ENCODE data around the gene CERS5. TPM values are rescaled to one million over a fixed set of nuclear protein-coding genes. Genes with fewer than 3 reads are reported as not detected.

The CERS5 gene
- total RNA-seq, 1 donor from 2014 or later = 48.0 TPM

DNA sequence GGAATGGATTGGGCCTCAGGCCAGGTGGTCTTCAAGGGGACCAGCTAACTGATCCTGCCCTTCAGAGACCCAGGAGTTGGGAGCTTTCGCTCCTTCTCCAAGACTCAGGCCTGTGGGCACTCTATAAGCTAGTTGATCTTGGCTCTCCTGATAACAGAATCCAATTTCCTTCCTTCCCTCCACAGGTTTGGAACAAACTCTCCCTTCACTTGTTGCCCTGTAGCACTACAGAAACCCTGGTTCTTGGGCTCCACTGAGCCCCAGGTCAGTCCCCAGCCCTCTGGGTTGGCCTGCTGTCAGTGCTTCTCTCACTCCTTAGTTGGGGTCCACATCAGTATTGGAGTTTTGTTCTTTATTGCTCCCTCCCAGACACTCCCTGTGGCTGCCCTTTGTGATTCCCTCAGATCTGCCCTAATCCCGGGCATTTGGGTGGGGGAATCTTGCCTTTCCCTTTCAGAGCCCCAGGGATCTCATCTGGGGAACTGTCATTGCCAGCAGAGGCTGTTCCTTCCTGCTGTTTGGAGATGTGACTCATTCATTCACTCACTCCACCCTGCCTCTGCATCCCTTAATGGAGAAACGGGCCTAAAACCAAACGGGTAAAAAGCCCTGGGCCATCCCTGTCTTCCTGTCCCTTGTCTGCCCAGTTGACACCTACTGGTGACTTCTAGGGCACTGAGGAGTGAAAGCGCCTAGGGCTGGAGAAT lies 67.7 kb downstream of the CERS5 start:
- Mint-ChIP-seq H3K4me3 (no peak overlapping the region), H3K27me3 (ENCODE audit: insufficient read depth, low read depth) (peaks cover 2% of the 10 kb centered on the region), H3K36me3 (peaks cover 46% of the 10 kb centered on the region), H3K27ac (no peak overlapping the region), H3K4me1 (peaks cover 6% of the 10 kb centered on the region), H3K9me3 (no peaks in the 10 kb centered on the region)
- Histone ChIP-seq H3K79me2 (ENCODE audit: low read depth) (no peaks in the 10 kb centered on the region), H3F3A (ENCODE audit: low read depth) (peaks cover 50% of the 10 kb centered on the region), H3K9me3 (ENCODE audit: low read depth) (no peaks in the 10 kb centered on the region), H3K27me3 (no peaks in the 10 kb centered on the region), H3K27ac (no peak overlapping the region), H2AFZ (replicated peaks) (no peak overlapping the region), H3K36me3 (peaks cover 9% of the 10 kb centered on the region), H4K20me1 (ENCODE audit: low read depth) (peaks cover 19% of the 10 kb centered on the region), H3K4me2 (no peak overlapping the region), H3K9ac (no peak overlapping the region), H3K4me3 (no peak overlapping the region), H3K4me1 (peaks cover 8% of the 10 kb centered on the region)
- TF ChIP-seq, protein P1, sequence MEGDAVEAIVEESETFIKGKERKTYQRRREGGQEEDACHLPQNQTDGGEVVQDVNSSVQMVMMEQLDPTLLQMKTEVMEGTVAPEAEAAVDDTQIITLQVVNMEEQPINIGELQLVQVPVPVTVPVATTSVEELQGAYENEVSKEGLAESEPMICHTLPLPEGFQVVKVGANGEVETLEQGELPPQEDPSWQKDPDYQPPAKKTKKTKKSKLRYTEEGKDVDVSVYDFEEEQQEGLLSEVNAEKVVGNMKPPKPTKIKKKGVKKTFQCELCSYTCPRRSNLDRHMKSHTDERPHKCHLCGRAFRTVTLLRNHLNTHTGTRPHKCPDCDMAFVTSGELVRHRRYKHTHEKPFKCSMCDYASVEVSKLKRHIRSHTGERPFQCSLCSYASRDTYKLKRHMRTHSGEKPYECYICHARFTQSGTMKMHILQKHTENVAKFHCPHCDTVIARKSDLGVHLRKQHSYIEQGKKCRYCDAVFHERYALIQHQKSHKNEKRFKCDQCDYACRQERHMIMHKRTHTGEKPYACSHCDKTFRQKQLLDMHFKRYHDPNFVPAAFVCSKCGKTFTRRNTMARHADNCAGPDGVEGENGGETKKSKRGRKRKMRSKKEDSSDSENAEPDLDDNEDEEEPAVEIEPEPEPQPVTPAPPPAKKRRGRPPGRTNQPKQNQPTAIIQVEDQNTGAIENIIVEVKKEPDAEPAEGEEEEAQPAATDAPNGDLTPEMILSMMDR (IDR thresholded peaks at IDR 0.05) = no peak
- TF ChIP-seq EZH2phosphoT487 (IDR thresholded peaks at IDR 0.05) (no peak), EZH2 (IDR thresholded peaks at IDR 0.05) (no peak)
- DNase-seq (ENCODE audit: low spot score) = no peak

DNA sequence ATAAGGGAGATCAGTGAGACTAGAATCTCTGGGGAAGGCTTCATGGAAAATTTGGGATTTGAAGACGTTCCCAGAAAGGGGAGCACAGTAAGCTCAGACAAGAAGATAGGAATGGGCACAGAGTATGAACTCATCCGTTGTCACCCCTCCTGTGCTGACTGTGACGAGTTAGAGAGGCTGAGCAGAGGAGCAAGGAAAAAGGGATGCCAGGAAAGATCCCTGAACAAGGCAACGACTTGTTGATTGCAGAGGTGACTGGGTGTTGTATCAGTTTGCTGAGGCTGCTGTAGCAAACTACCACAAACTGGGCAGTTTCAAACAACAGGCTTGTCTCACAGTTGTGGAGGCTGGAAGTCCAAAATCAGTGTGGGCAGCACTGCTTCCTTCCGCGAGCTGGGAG lies 69.2 kb downstream of the CERS5 start:
- H2AFZ ChIP-seq (replicated peaks) = no peak overlapping the region
- H3K9ac ChIP-seq = no peak overlapping the region
- Mint-ChIP-seq H3K27me3 (ENCODE audit: insufficient read depth, low read depth) (no peaks in the 10 kb centered on the region), H3K9me3 (no peaks in the 10 kb centered on the region), H3K4me3 (no peak overlapping the region), H3K4me1 (no peaks in the 10 kb centered on the region), H3K36me3 (peaks cover 50% of the 10 kb centered on the region), H3K27ac (no peak overlapping the region)
- no peaks in the 10 kb centered on the region for H3K79me2 ChIP-seq (ENCODE audit: low read depth)
- H3K36me3 ChIP-seq = peaks cover 9% of the 10 kb centered on the region
- peaks cover 50% of the 10 kb centered on the region for H3F3A ChIP-seq (ENCODE audit: low read depth)
- H3K4me3 ChIP-seq = no peak overlapping the region
- no peaks in the 10 kb centered on the region for H3K27me3 ChIP-seq
- no peaks in the 10 kb centered on the region for H3K9me3 ChIP-seq (ENCODE audit: low read depth)
- TF ChIP-seq, protein P1 (IDR thresholded peaks at IDR 0.05) = no peak
- TF ChIP-seq EZH2phosphoT487 (IDR thresholded peaks at IDR 0.05) (no peak), EZH2 (IDR thresholded peaks at IDR 0.05) (no peak)
- H4K20me1 ChIP-seq (ENCODE audit: low read depth) = peaks cover 19% of the 10 kb centered on the region
- no peak for DNase-seq (ENCODE audit: low spot score)
- peaks cover under 1% of the 10 kb centered on the region for H3K4me1 ChIP-seq
- no peak overlapping the region for H3K27ac ChIP-seq
- no peak overlapping the region for H3K4me2 ChIP-seq

DNA sequence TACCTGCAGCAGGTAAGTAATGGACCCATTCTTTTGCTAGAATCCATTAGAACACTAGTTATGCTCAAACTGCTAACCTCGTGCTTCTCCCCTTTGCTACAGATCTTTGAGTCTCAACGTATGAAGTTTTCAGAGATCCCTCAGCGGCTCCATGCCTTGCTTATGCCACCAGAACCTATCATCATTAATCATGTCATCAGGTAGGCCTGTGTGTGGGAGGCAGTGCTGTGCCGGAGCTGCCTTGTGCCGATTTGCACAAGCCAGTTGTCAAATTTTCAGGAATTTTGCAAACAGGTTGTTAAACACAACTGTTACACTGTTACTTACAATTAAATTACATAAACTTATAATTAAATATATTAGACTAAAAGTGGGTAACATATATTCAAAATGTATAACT lies 76.8 kb downstream of the CERS5 start:
- H3K4me1 ChIP-seq = peaks cover 3% of the 10 kb centered on the region
- TF ChIP-seq EZH2phosphoT487 (IDR thresholded peaks at IDR 0.05) = no peak
- TF ChIP-seq EZH2 (IDR thresholded peaks at IDR 0.05) = no peak
- H3K79me2 ChIP-seq (ENCODE audit: low read depth) = peaks cover 47% of the 10 kb centered on the region
- Mint-ChIP-seq H3K27me3 (ENCODE audit: insufficient read depth, low read depth) (peaks cover 2% of the 10 kb centered on the region), H3K9me3 (no peaks in the 10 kb centered on the region), H3K36me3 (peaks cover 33% of the 10 kb centered on the region), H3K27ac (no peak overlapping the region), H3K4me1 (peaks cover 13% of the 10 kb centered on the region), H3K4me3 (no peak overlapping the region)
- H3K27me3 ChIP-seq = no peaks in the 10 kb centered on the region
- H2AFZ ChIP-seq (replicated peaks) = no peak overlapping the region
- peaks cover 47% of the 10 kb centered on the region for H4K20me1 ChIP-seq (ENCODE audit: low read depth)
- no peak overlapping the region for H3K9ac ChIP-seq
- DNase-seq (ENCODE audit: low spot score) = no peak
- H3K27ac ChIP-seq = no peak overlapping the region
- peaks cover 28% of the 10 kb centered on the region for H3K36me3 ChIP-seq
- no peak overlapping the region for H3K4me3 ChIP-seq
- H3K9me3 ChIP-seq (ENCODE audit: low read depth) = no peaks in the 10 kb centered on the region
- no peak overlapping the region for H3K4me2 ChIP-seq
- peaks cover 29% of the 10 kb centered on the region for H3F3A ChIP-seq (ENCODE audit: low read depth)

DNA sequence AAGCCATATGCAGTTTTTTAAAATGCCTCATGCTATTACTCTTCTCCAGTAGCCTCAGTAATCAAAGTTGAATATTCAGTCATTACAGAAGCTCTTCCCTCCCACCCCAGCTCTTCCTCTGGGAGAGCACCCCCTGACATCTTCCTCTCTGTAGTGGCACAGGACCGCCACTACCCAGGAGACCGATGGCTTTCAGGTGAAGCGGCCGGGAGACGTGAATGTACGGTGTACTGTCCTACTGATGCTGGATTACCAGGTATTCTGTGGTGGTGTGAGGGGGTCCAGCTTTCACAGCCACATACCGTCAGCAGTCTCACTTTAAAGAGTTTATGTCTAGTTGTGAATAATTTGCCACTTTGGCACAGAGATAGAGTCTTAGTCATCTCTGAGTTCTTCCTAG lies 77.4 kb downstream of the CERS5 start:
- H3K9ac ChIP-seq = no peak overlapping the region
- DNase-seq (ENCODE audit: low spot score) = no peak
- TF ChIP-seq, protein P1 (IDR thresholded peaks at IDR 0.05) = no peak
- TF ChIP-seq EZH2phosphoT487 (IDR thresholded peaks at IDR 0.05) = no peak
- no peak for TF ChIP-seq EZH2 (IDR thresholded peaks at IDR 0.05)
- no peak overlapping the region for H3K4me3 ChIP-seq
- no peaks in the 10 kb centered on the region for H3K27me3 ChIP-seq
- Mint-ChIP-seq H3K36me3 (peaks cover 31% of the 10 kb centered on the region), H3K9me3 (no peaks in the 10 kb centered on the region), H3K4me3 (no peak overlapping the region), H3K27ac (no peak overlapping the region), H3K4me1 (peaks cover 16% of the 10 kb centered on the region), H3K27me3 (ENCODE audit: insufficient read depth, low read depth) (peaks cover 2% of the 10 kb centered on the region)
- peaks cover 30% of the 10 kb centered on the region for H3F3A ChIP-seq (ENCODE audit: low read depth)
- H3K4me2 ChIP-seq = no peak overlapping the region
- peaks cover 41% of the 10 kb centered on the region for H4K20me1 ChIP-seq (ENCODE audit: low read depth)
- H2AFZ ChIP-seq (replicated peaks) = no peak overlapping the region
- no peak overlapping the region for H3K27ac ChIP-seq
- peaks cover 51% of the 10 kb centered on the region for H3K79me2 ChIP-seq (ENCODE audit: low read depth)
- H3K4me1 ChIP-seq = peaks cover 3% of the 10 kb centered on the region
- H3K9me3 ChIP-seq (ENCODE audit: low read depth) = no peaks in the 10 kb centered on the region
- peaks cover 25% of the 10 kb centered on the region for H3K36me3 ChIP-seq
